Colonic mucosa (tissue), 4 donors: ENCODE data around the gene KLHDC9. TPM values are rescaled to one million over a fixed set of nuclear protein-coding genes. Genes with fewer than 3 reads are reported as not detected.

Experiments used
- DNase-seq: peaks from one replicate; pipeline ENCODE4 v3.0.0-alpha.2; 2020
- H3K27ac ChIP-seq: fragments of 200-600 bp; one replicate; pipeline ENCODE4 v1.8.0; 2021
- H3K27me3 ChIP-seq: fragments of 200-600 bp; one replicate; pipeline ENCODE4 v1.8.0; 2021
- H3K36me3 ChIP-seq: fragments of 200-600 bp; one replicate; pipeline ENCODE4 v1.8.0; 2021
- H3K4me1 ChIP-seq: fragments of 200-600 bp; one replicate; pipeline ENCODE4 v1.8.0; 2021; ENCODE audit warnings: mild to moderate bottlenecking
- H3K4me3 ChIP-seq: fragments of 200-600 bp; one replicate; pipeline ENCODE4 v1.8.0; 2021
- H3K9ac ChIP-seq, 2 donors: one replicate each; pipeline ENCODE4 v1.7.0; 2013; ENCODE audit warnings: control low read depth in 2 of 2, low read depth in 2 of 2, low read length in 2 of 2
- H3K9me3 ChIP-seq: fragments of 200-600 bp; one replicate; pipeline ENCODE4 v1.8.0; 2021
- intact Hi-C: fragments of 100-400 bp; cut with DNase I; formaldehyde crosslinking; loops from one replicate; pipeline ENCODE4 v1.14.1; 2022
- total RNA-seq, 2 donors: library from RNA; stranded (reverse); fragmentation: NEBNext Ultra II Directional in 1 of 2; extraction: Animal tissue kit (Norgen Biotek cat#: 25700) in 1 of 2; gene quantifications; one replicate each; pipeline ENCODE4 v1.2.1, GENCODE V29; 2021
- TF ChIP-seq, protein P1 (sequence below): fragments of 200-600 bp; IDR thresholded peaks from one replicate; pipeline ENCODE4 v1.8.0; 2022; ENCODE audit warnings: antibody characterized with exemption, mild to moderate bottlenecking
- donor health status: healthy.
- donor health status: DM: no; HTN: no; CAD: no.
- donor health status: DM: no; HTN: no; CAD: no.

The KLHDC9 gene
- total RNA-seq, 2 donors from 2014 or later: 7.1 to 10.1 TPM

DNA sequence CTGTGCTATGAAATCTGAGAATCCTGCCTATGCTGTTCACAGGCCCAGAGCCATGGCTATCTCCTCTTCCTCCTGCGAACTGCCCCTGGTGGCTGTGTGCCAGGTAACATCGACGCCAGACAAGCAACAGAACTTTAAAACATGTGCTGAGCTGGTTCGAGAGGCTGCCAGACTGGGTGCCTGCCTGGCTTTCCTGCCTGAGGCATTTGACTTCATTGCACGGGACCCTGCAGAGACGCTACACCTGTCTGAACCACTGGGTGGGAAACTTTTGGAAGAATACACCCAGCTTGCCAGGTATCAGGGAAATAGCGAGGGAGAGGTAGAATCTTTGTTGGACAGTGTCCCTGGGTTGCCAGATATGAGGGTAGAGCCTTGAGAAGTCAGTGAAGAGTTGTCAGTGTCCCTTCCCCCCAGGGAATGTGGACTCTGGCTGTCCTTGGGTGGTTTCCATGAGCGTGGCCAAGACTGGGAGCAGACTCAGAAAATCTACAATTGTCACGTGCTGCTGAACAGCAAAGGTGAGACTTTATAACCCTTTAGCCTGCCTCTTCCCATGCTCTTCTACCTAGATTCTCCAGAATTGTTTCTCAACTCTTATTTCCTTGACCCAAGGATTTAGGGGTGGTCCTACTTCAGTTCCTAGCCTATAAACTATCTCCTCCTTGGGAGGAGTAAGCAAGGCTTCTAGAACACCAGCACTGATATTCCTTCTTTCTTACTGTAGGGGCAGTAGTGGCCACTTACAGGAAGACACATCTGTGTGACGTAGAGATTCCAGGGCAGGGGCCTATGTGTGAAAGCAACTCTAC lies 21.1 kb downstream of the KLHDC9 start:
- peak; percentile 52 for DNase-seq
- Histone ChIP-seq H3K27me3 (no peaks in the 10 kb centered on the region), H3K27ac (peak overlapping the region; percentile 95), H3K4me3 (peak overlapping the region; percentile 96), H3K4me1 (peaks cover 11% of the 10 kb centered on the region), H3K9ac (peak overlapping the region; percentile 92 to 100), H3K36me3 (peaks cover 4% of the 10 kb centered on the region), H3K9me3 (no peaks in the 10 kb centered on the region)
- intact Hi-C loops: no loop called here
- TF ChIP-seq, protein P1, sequence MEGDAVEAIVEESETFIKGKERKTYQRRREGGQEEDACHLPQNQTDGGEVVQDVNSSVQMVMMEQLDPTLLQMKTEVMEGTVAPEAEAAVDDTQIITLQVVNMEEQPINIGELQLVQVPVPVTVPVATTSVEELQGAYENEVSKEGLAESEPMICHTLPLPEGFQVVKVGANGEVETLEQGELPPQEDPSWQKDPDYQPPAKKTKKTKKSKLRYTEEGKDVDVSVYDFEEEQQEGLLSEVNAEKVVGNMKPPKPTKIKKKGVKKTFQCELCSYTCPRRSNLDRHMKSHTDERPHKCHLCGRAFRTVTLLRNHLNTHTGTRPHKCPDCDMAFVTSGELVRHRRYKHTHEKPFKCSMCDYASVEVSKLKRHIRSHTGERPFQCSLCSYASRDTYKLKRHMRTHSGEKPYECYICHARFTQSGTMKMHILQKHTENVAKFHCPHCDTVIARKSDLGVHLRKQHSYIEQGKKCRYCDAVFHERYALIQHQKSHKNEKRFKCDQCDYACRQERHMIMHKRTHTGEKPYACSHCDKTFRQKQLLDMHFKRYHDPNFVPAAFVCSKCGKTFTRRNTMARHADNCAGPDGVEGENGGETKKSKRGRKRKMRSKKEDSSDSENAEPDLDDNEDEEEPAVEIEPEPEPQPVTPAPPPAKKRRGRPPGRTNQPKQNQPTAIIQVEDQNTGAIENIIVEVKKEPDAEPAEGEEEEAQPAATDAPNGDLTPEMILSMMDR: peak; percentile 25

DNA sequence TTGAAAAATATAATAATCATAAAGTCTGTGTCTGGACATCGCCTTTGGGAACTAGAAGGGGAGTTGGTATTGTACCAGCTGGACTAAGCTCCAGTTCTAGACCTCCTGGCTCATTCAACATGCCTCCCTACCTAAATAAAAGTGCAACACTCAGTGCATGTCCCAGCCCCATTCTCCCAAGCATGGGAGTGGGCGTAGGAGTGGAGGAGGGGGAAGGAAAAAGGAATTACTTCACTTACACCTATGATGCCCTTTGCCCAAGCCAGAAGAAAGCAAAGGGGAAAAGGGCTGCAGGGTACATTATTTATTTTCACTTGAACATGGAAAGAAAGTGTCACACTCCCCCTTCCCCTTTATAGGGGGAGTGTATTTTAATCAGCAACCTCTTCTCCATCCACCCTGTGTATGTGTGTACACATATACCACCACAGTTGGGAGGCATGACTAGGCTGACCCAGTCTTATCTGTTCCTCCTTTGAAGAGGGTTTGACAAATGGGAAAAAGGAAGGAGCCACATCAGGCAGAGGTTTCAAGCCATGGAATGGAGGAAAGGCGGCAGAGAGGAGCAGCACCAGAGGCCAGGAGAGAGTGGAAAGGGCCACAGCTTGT lies 23.0 kb downstream of the KLHDC9 start:
- no peak overlapping the region for H3K27ac ChIP-seq
- intact Hi-C loops: no loop called here

DNA sequence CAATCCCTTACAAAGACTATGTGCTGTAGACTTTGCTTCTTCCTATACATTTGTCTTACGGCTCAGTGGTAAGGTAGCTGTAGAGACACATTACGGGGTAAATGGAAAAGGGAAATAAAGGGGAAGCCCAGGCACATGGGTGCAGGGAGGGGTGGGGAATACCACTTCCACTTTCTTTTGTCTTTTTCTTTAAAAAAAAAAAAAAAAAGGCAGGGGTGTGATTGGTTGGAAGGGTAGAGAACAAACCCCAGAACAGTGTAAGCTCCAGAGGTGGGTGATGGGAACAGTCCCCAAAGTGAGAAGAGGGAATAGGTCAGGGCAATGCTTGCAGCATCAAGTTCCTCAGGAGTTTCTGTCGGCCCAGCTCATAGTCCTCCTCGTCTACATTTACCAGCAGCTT lies 23.7 kb downstream of the KLHDC9 start:
- H3K36me3 ChIP-seq: peaks cover 4% of the 10 kb centered on the region
- H3K9me3 ChIP-seq: no peaks in the 10 kb centered on the region
- H3K27ac ChIP-seq: no peak overlapping the region
- peaks cover 3% of the 10 kb centered on the region for H3K4me1 ChIP-seq
- TF ChIP-seq, protein P1: no peak
- no peak for DNase-seq
- H3K9ac ChIP-seq: no peak overlapping the region
- intact Hi-C loops: no loop called here
- no peaks in the 10 kb centered on the region for H3K27me3 ChIP-seq
- no peak overlapping the region for H3K4me3 ChIP-seq

More for the DNA sequence above, 23.0 kb downstream of the KLHDC9 start:
- H3K36me3 ChIP-seq: peaks cover 4% of the 10 kb centered on the region
- H3K4me3 ChIP-seq: no peak overlapping the region
- TF ChIP-seq, protein P1: no peak
- peaks cover 10% of the 10 kb centered on the region for H3K4me1 ChIP-seq
- no peak for DNase-seq
- no peak overlapping the region for H3K9ac ChIP-seq
- H3K9me3 ChIP-seq: no peaks in the 10 kb centered on the region
- H3K27me3 ChIP-seq: no peaks in the 10 kb centered on the region

DNA sequence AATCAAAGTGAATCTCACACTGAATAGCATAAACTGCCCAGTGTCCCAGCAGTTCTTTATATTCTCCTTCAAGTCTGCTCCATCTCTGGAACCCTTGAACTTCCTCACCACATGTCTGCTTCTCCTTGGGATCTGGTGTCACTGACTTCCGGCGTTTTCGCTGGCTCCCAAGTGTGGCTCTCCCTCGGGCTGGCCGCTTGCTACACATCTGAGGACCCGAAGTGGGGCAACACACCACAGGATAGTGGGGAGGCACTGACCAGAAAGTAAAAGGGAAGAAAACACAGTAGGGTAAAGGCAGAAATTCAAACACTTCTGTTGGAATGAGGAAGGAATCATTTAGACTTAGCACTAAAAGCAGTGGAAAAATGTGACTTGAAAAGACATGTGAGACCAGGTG lies 24.8 kb downstream of the KLHDC9 start:
- TF ChIP-seq, protein P1: no peak
- intact Hi-C loops: no loop called here
- Histone ChIP-seq H3K36me3 (peaks cover 4% of the 10 kb centered on the region), H3K9ac (no peak overlapping the region), H3K27me3 (no peaks in the 10 kb centered on the region), H3K27ac (no peak overlapping the region), H3K4me1 (no peaks in the 10 kb centered on the region), H3K4me3 (no peak overlapping the region), H3K9me3 (no peaks in the 10 kb centered on the region)
- DNase-seq: no peak

DNA sequence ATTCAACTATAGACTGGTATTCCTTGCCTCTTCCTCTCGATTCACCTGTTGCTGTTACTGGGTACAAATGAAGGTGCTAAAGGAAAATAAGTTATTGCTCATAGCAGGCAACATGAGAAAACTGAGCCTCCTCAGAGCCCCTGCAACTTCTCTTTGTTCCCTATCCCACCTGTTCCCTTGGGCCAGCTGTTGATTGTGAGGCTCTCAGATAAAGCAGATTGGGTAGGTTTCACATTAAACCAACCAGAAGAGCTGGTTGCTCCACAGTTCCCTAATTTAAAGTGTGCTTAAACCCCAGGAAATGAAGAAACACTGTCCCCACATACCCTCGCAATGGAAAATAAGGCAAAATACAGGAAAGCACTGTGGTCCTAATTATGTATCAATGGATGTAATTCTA lies 29.5 kb downstream of the KLHDC9 start:
- Histone ChIP-seq H3K4me1 (no peaks in the 10 kb centered on the region), H3K36me3 (no peaks in the 10 kb centered on the region), H3K9me3 (no peaks in the 10 kb centered on the region), H3K27ac (no peak overlapping the region), H3K4me3 (no peak overlapping the region), H3K9ac (no peak overlapping the region), H3K27me3 (no peaks in the 10 kb centered on the region)
- TF ChIP-seq, protein P1: no peak
- intact Hi-C loops: no loop called here
- DNase-seq: no peak
